CD4-positive, alpha-beta T cell (primary cell): Measurements from ENCODE around the gene RPIA. TPM values are rescaled to one million over a fixed set of nuclear protein-coding genes. Genes with fewer than 3 reads are reported as not detected.

Experiments
- ATAC-seq: fragments of 200-7000 bp; cut with Tn5 transposase; one replicate; pipeline ENCODE4 v1.10.0; 2022; ENCODE audit warnings: mild to moderate bottlenecking; ENCODE audit not compliant: poor library complexity
- CTCF ChIA-PET: fragments of 350-600 bp; sonication (Branson Sonifier 250); formaldehyde crosslinking; loops from one replicate; lab custom pipeline; 2021; ENCODE audit warnings: antibody characterized with exemption, inconsistent platforms; lab: Charles Lee
- POLR2A ChIA-PET: fragments of 350-600 bp; sonication (Branson Sonifier 250); formaldehyde crosslinking; loops from one replicate; lab custom pipeline; 2021; ENCODE audit warnings: antibody characterized with exemption, inconsistent platforms; lab: Charles Lee
- DNase-seq, 14 experiments: peaks; one replicate each; pipeline ENCODE4 v3.0.0-alpha.2; 2013 to 2020; ENCODE audit warnings: mixed read lengths in 2 of 14
- H3K27ac ChIP-seq, 2 donors: one replicate each; pipeline versions ENCODE4 v1.5.1 to v1.7.0; 2013; ENCODE audit warnings: low read length in 2 of 2, low read depth in 1 of 2, mild to moderate bottlenecking in 1 of 2
- H3K27me3 ChIP-seq, 2 experiments: 1 replicate in 1 of 2; 2 replicates in 1 of 2; pipeline versions ENCODE4 v1.6.1 to v1.7.0; 2013; ENCODE audit warnings: low read length in 2 of 2, control low read depth in 1 of 2, mild to moderate bottlenecking in 1 of 2, moderate library complexity in 1 of 2; ENCODE audit not compliant: insufficient read depth in 2 of 2, control insufficient read depth in 1 of 2
- H3K36me3 ChIP-seq: one replicate; pipeline ENCODE4 v1.6.1; 2013; ENCODE audit warnings: low read length, control low read depth; ENCODE audit not compliant: insufficient read depth
- H3K4me1 ChIP-seq: one replicate; pipeline ENCODE4 v1.6.1; 2013; ENCODE audit warnings: low read length, control low read depth; ENCODE audit not compliant: insufficient read depth
- H3K4me3 ChIP-seq: one replicate; pipeline ENCODE4 v1.5.1; 2013; ENCODE audit warnings: mild to moderate bottlenecking, low read length, moderate library complexity
- H3K9me3 ChIP-seq, 2 experiments: 1 replicate in 1 of 2; 2 replicates in 1 of 2; pipeline versions ENCODE4 v1.6.1 to v1.7.0; 2013; ENCODE audit warnings: low read length in 2 of 2, mild to moderate bottlenecking in 2 of 2, control low read depth in 1 of 2, moderate library complexity in 1 of 2; ENCODE audit not compliant: control insufficient read depth in 1 of 2, insufficient read depth in 1 of 2
- H3K27ac Mint-ChIP-seq: one replicate; pipeline ENCODE4 v1.8.0; 2020; ENCODE audit warnings: mixed read lengths
- H3K27me3 Mint-ChIP-seq: one replicate; pipeline ENCODE4 v1.8.0; 2021; ENCODE audit warnings: mixed read lengths
- H3K36me3 Mint-ChIP-seq: one replicate; pipeline ENCODE4 v1.8.0; 2021; ENCODE audit warnings: low read depth, mixed read lengths
- H3K4me1 Mint-ChIP-seq: one replicate; pipeline ENCODE4 v1.8.0; 2021; ENCODE audit warnings: low read depth, mixed read lengths
- H3K4me3 Mint-ChIP-seq: one replicate; pipeline ENCODE4 v1.8.0; 2020; ENCODE audit warnings: mild to moderate bottlenecking, mixed read lengths
- H3K9me3 Mint-ChIP-seq: one replicate; pipeline ENCODE4 v1.8.0; 2020; ENCODE audit warnings: mixed read lengths
- CTCF ChIP-seq: fragments of 200-600 bp; IDR thresholded peaks from one replicate; pipeline ENCODE4 v1.8.0; 2022; ENCODE audit warnings: antibody characterized with exemption, mild to moderate bottlenecking
- intact Hi-C, 2 experiments: fragments of 100-400 bp; cut with DNase I in 1 of 2; cut with micrococcal nuclease in 1 of 2; formaldehyde crosslinking; loops; one replicate each; pipeline versions ENCODE4 v1.15.1 to v1.9.0; 2023 to 2025; cut with DNase I, micrococcal nuclease
- total RNA-seq, 174 experiments: library from RNA in 2 of 174; stranded (reverse) in 2 of 174; gene quantifications; one replicate each; pipeline ENCODE4 v1.2.3 and lab custom pipeline; 2021 to 2026

RPIA gene
- total RNA-seq, 2 experiments from 2014 or later: 21.6 to 24.7 TPM

GRCh38 chr2:88729061-88729745 lies 37.7 kb downstream of the RPIA start:
- Histone ChIP-seq H3K27me3 (no peaks in the 10 kb centered on the region), H3K36me3 (peaks cover 4% of the 10 kb centered on the region), H3K4me3 (no peak overlapping the region), H3K9me3 (no peaks in the 10 kb centered on the region), H3K27ac (no peak overlapping the region), H3K4me1 (no peaks in the 10 kb centered on the region)
- Mint-ChIP-seq H3K4me1 (peaks cover 27% of the 10 kb centered on the region), H3K27me3 (no peaks in the 10 kb centered on the region), H3K36me3 (peaks cover 18% of the 10 kb centered on the region), H3K9me3 (no peaks in the 10 kb centered on the region), H3K27ac (peak overlapping the region; percentile 47), H3K4me3 (no peak overlapping the region)
- TF ChIP-seq CTCF: no peak
- CTCF ChIA-PET: interaction anchor here (1.3 kb wide), 1 partner anchor 11 kb away, joined by 3 read pairs; no protein-coding TSS in a partner anchor
- ATAC-seq: no peak
- POLR2A ChIA-PET: no interaction called here
- no peak for DNase-seq
- intact Hi-C loops: no loop called here

- POLR2A ChIA-PET: no interaction called here
Measured at GRCh38 chr2:88733155-88733902, 41.9 kb downstream of the RPIA start.

GRCh38 chr2:88735133-88735532 lies 43.7 kb downstream of the RPIA start:
- Mint-ChIP-seq H3K9me3 (no peaks in the 10 kb centered on the region), H3K27ac (peak overlapping the region; percentile 30), H3K4me3 (no peak overlapping the region), H3K27me3 (no peaks in the 10 kb centered on the region), H3K36me3 (peaks cover 69% of the 10 kb centered on the region), H3K4me1 (peaks cover 6% of the 10 kb centered on the region)
- POLR2A ChIA-PET: no interaction called here
- no peak overlapping the region for H3K27ac ChIP-seq
- no peaks in the 10 kb centered on the region for H3K9me3 ChIP-seq
- CTCF ChIA-PET: interaction anchor here (1.0 kb wide), 1 partner anchor 9 kb away, joined by 3 read pairs; no protein-coding TSS in a partner anchor
- intact Hi-C loops: loop anchor here in 1 of 2 experiments (5.0 kb wide), 2 partner anchors 142 to 182 kb away; no protein-coding TSS in a partner anchor
- H3K27me3 ChIP-seq: no peaks in the 10 kb centered on the region
- no peak overlapping the region for H3K4me3 ChIP-seq
- DNase-seq (no peak), ATAC-seq (no peak)
- no peaks in the 10 kb centered on the region for H3K4me1 ChIP-seq
- H3K36me3 ChIP-seq: peaks cover 33% of the 10 kb centered on the region
- TF ChIP-seq CTCF: no peak

More at GRCh38 chr2:88733155-88733902, 41.9 kb downstream of the RPIA start:
- Histone ChIP-seq H3K27ac (no peak overlapping the region), H3K27me3 (no peaks in the 10 kb centered on the region), H3K4me3 (no peak overlapping the region), H3K36me3 (peaks cover 30% of the 10 kb centered on the region), H3K9me3 (no peaks in the 10 kb centered on the region), H3K4me1 (no peaks in the 10 kb centered on the region)
- CTCF ChIA-PET: no interaction called here
- no peaks in the 10 kb centered on the region for H3K9me3 Mint-ChIP-seq
- H3K27ac Mint-ChIP-seq: peak overlapping the region; percentile 45
- no peak for TF ChIP-seq CTCF
- DNase-seq (no peak), ATAC-seq (no peak)
- no peaks in the 10 kb centered on the region for H3K27me3 Mint-ChIP-seq
- H3K36me3 Mint-ChIP-seq: peaks cover 58% of the 10 kb centered on the region
- no peak overlapping the region for H3K4me3 Mint-ChIP-seq
- peaks cover 5% of the 10 kb centered on the region for H3K4me1 Mint-ChIP-seq
- intact Hi-C loops: no loop called here
